ENCODE results near the gene AP2B1. TPM values are rescaled to one million over a fixed set of nuclear protein-coding genes. Genes with fewer than 3 reads are reported as not detected.

AP2B1 gene
- total RNA-seq, 1 experiment from 2014 or later: 198 TPM

DNA sequence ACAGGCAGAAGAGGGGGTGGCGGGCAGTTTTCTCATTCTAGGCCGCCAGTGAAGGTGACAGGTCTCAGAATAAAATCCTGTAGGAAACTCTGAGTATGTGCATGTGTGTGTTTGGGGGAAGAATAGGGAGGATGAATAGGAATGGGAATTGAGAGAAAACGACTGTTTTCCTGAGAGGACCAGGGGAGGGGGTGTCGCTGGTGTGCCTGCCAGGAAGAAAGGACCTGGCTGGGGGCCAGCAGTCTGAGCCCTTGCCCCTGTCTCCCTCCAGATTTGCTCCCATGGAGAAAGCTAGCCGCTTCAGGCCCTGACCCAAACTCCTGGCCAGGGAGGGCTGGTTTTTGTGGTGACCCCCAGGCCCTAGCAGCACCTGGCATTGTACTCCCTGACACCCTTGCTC, 187.9 kb downstream of the AP2B1 start:
- Histone ChIP-seq H3K4me3 (replicated peaks in 1 of 2; ENCODE audit: low read depth in 1 of 2, low read length in 2 of 2) (no peak overlapping the region), H3K36me3 (ENCODE audit: control insufficient read depth in 1 of 2, insufficient read depth in 2 of 2, low read length in 2 of 2) (no peaks in the 10 kb centered on the region), H3K4me1 (ENCODE audit: control insufficient read depth in 1 of 2, insufficient read depth in 2 of 2, low read length in 2 of 2) (no peaks in the 10 kb centered on the region), H3K27ac (ENCODE audit: low read depth, low read length) (no peak overlapping the region), H4K20me1 (ENCODE audit: insufficient read depth) (no peaks in the 10 kb centered on the region), H3K4me2 (ENCODE audit: low read length) (no peak overlapping the region), H2AFZ (ENCODE audit: low read depth, low read length, poor library complexity, severe bottlenecking) (no peak overlapping the region), H3K79me2 (ENCODE audit: insufficient read depth, low read length) (no peaks in the 10 kb centered on the region), H3K9ac (ENCODE audit: low read length) (no peak overlapping the region), H3K9me3 (ENCODE audit: control insufficient read depth in 1 of 2, insufficient read depth in 1 of 2, low read depth in 1 of 2, low read length in 2 of 2) (no peaks in the 10 kb centered on the region), H3K9me2 (ENCODE audit: insufficient read depth) (no peaks in the 10 kb centered on the region), H3K27me3 (ENCODE audit: insufficient read depth, low read length) (no peaks in the 10 kb centered on the region)
- DNase-seq (ENCODE audit: low read depth, low spot score) (no peak), ATAC-seq (no peak)
- TF ChIP-seq RAD21 (IDR thresholded peaks at IDR 0.05; ENCODE audit: low read depth) (no peak), ELF1 (IDR thresholded peaks at IDR 0.05; ENCODE audit: borderline replicate concordance, low read depth) (no peak), SP1 (IDR thresholded peaks at IDR 0.05; ENCODE audit: low read depth) (no peak), YY1 (IDR thresholded peaks at IDR 0.05; ENCODE audit: extremely low read depth, insufficient replicate concordance, low read depth, low read length) (no peak), TCF7L2 (IDR thresholded peaks at IDR 0.05; ENCODE audit: borderline replicate concordance, extremely low read depth, insufficient read depth, insufficient read length) (no peak)
- TF ChIP-seq, protein P1, sequence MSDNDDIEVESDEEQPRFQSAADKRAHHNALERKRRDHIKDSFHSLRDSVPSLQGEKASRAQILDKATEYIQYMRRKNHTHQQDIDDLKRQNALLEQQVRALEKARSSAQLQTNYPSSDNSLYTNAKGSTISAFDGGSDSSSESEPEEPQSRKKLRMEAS (IDR thresholded peaks at IDR 0.05): no peak
- CTCF ChIA-PET: interaction anchor here (0.9 kb wide), 1 partner anchor 11 kb away, joined by 3 read pairs; no protein-coding TSS in a partner anchor
- intact Hi-C loops (cut with micrococcal nuclease): no loop called here
- BruUV-seq (replicated peaks): no TSS peak
- RAD21 ChIA-PET (ENCODE audit: low non-redundant PET in 1 of 2, low total read pairs in 2 of 2, uncharacterized antibody in 2 of 2, unreplicated experiment in 2 of 2): no interaction called here
- POLR2A ChIA-PET: no interaction called here

- TF ChIP-seq TCF7L2 (IDR thresholded peaks at IDR 0.05; ENCODE audit: borderline replicate concordance, extremely low read depth, insufficient read depth, insufficient read length) (no peak), RAD21 (IDR thresholded peaks at IDR 0.05; ENCODE audit: low read depth) (no peak), POLR2A (IDR thresholded peaks at IDR 0.05; ENCODE audit: borderline replicate concordance, extremely low read depth, insufficient read depth, insufficient read length) (no peak)
- DNase-seq (ENCODE audit: low read depth, low spot score) (no peak), ATAC-seq (no peak)
- Histone ChIP-seq H3K9me2 (ENCODE audit: insufficient read depth) (no peaks in the 10 kb centered on the region), H3K4me3 (replicated peaks in 1 of 2; ENCODE audit: low read depth in 1 of 2, low read length in 2 of 2) (no peak overlapping the region), H4K20me1 (ENCODE audit: insufficient read depth) (no peaks in the 10 kb centered on the region), H3K36me3 (ENCODE audit: control insufficient read depth in 1 of 2, insufficient read depth in 2 of 2, low read length in 2 of 2) (no peaks in the 10 kb centered on the region), H3K27ac (ENCODE audit: low read depth, low read length) (no peak overlapping the region), H2AFZ (ENCODE audit: low read depth, low read length, poor library complexity, severe bottlenecking) (no peak overlapping the region), H3K27me3 (ENCODE audit: insufficient read depth, low read length) (no peaks in the 10 kb centered on the region), H3K79me2 (ENCODE audit: insufficient read depth, low read length) (no peaks in the 10 kb centered on the region), H3K4me2 (ENCODE audit: low read length) (no peak overlapping the region), H3K9ac (ENCODE audit: low read length) (no peak overlapping the region), H3K4me1 (ENCODE audit: control insufficient read depth in 1 of 2, insufficient read depth in 2 of 2, low read length in 2 of 2) (no peaks in the 10 kb centered on the region), H3K9me3 (ENCODE audit: control insufficient read depth in 1 of 2, insufficient read depth in 1 of 2, low read depth in 1 of 2, low read length in 2 of 2) (no peaks in the 10 kb centered on the region)
- BruUV-seq (replicated peaks): no TSS peak
- intact Hi-C loops (cut with micrococcal nuclease): no loop called here
- ChIA-PET POLR2A (no interaction called here), CTCF (no interaction called here), RAD21 (ENCODE audit: low non-redundant PET in 1 of 2, low total read pairs in 2 of 2, uncharacterized antibody in 2 of 2, unreplicated experiment in 2 of 2) (no interaction called here)
These were observed 188.5 kb downstream of the AP2B1 start for GRCh38 chr17:35775583-35775982.

Other genes with a start within 250 kb of the AP2B1 start
- not detected for gene SLFN11, start 213.7 kb upstream of the AP2B1 start, total RNA-seq (2021; ENCODE audit: unreplicated experiment)
- gene SLFN12, start 154.8 kb upstream of the AP2B1 start, total RNA-seq (2021; ENCODE audit: unreplicated experiment): not detected
- 0.10 TPM for gene SLFN13, start 138.6 kb upstream of the AP2B1 start, total RNA-seq (2021; ENCODE audit: unreplicated experiment)
- gene SLFN12L, start 49.6 kb upstream of the AP2B1 start, total RNA-seq (2021; ENCODE audit: unreplicated experiment): 0.17 TPM
- not detected for gene SLFN14, start 26.5 kb upstream of the AP2B1 start, total RNA-seq (2021; ENCODE audit: unreplicated experiment)
- gene PEX12, start 8.8 kb upstream of the AP2B1 start, total RNA-seq (2021; ENCODE audit: unreplicated experiment): 5.0 TPM
- 0.15 TPM for gene RASL10B, start 144.3 kb downstream of the AP2B1 start, total RNA-seq (2021; ENCODE audit: unreplicated experiment)
- gene GAS2L2, start 165.9 kb downstream of the AP2B1 start, total RNA-seq (2021; ENCODE audit: unreplicated experiment): not detected
- not detected for gene C17orf50, start 173.6 kb downstream of the AP2B1 start, total RNA-seq (2021; ENCODE audit: unreplicated experiment)
- gene MMP28, start 208.3 kb downstream of the AP2B1 start, total RNA-seq (2021; ENCODE audit: unreplicated experiment): 2.6 TPM
- gene TAF15, start 222.2 kb downstream of the AP2B1 start, total RNA-seq (2021; ENCODE audit: unreplicated experiment): 346 TPM